Measurements from ENCODE around the gene BCAS4.
"Not testable (repeated sequence)": the region's sequence is repeated elsewhere in the genome, so short reads cannot be mapped to it uniquely, and the experiment has no call there.

Gene BCAS4

GRCh38 chr20:50772420-50773185, 22.3 kb upstream of the BCAS4 start:
- DNase-seq = no peak

GRCh38 chr20:50774515-50774914, 20.3 kb upstream of the BCAS4 start:
- DNase-seq = no peak

GRCh38 chr20:50776122-50776817, 18.6 kb upstream of the BCAS4 start:
- DNase-seq = no peak

- DNase-seq = no peak
These were observed 17.5 kb upstream of the BCAS4 start for GRCh38 chr20:50777373-50777772.

GRCh38 chr20:50778994-50779393, 15.9 kb upstream of the BCAS4 start:
- not testable (repeated sequence) for DNase-seq

GRCh38 chr20:50783390-50783789, 11.5 kb upstream of the BCAS4 start:
- DNase-seq = no peak

- DNase-seq = no peak
These were observed 11.0 kb upstream of the BCAS4 start for GRCh38 chr20:50783903-50784302.

- DNase-seq = no peak
These were observed 10.4 kb upstream of the BCAS4 start for GRCh38 chr20:50784464-50784863.

- DNase-seq = no peak
These were observed 8.2 kb upstream of the BCAS4 start for GRCh38 chr20:50786703-50787102.

GRCh38 chr20:50787181-50787580, 7.7 kb upstream of the BCAS4 start:
- DNase-seq = no peak

- DNase-seq = peak in 1 of 2 experiments; percentile 29
These were observed 6.5 kb upstream of the BCAS4 start for GRCh38 chr20:50788045-50788991.

- no peak for DNase-seq
These were observed 4.8 kb upstream of the BCAS4 start for GRCh38 chr20:50789968-50790650.

- peak; percentile 58 to 82 for DNase-seq
These were observed 4.1 kb upstream of the BCAS4 start for GRCh38 chr20:50790651-50791277.

GRCh38 chr20:50792708-50793574, 1.9 kb upstream of the BCAS4 start:
- no peak for DNase-seq

- DNase-seq = not testable (repeated sequence)
These were observed 1.3 kb upstream of the BCAS4 start for GRCh38 chr20:50793575-50794016.

- DNase-seq = no peak
These were observed 548 bp upstream of the BCAS4 start for GRCh38 chr20:50794181-50794845.

- no peak for DNase-seq
These were observed 2.3 kb downstream of the BCAS4 start for GRCh38 chr20:50797142-50797541.

GRCh38 chr20:50798650-50799049, 3.8 kb downstream of the BCAS4 start:
- DNase-seq = no peak

GRCh38 chr20:50799176-50799889, 4.5 kb downstream of the BCAS4 start:
- no peak for DNase-seq

All from NCI-H446 (cell line).